Head of caudate nucleus (tissue), 42 donors: Measurements from ENCODE around the gene HARBI1.
A peak's percentile ranks its signal among the peaks of the same experiment; 100 is the strongest.

ENCODE experiments used
- DNase-seq, 42 donors: peaks; one replicate each; pipeline versions ENCODE4 v3.0.0 to v3.0.0-alpha.2; 2020 to 2021; ENCODE audit warnings: mixed read lengths in 7 of 42
- intact Hi-C: fragments of 100-400 bp; cut with DNase I; formaldehyde crosslinking; loops from one replicate; pipeline ENCODE4 v1.15.0; 2022

Gene HARBI1

DNA sequence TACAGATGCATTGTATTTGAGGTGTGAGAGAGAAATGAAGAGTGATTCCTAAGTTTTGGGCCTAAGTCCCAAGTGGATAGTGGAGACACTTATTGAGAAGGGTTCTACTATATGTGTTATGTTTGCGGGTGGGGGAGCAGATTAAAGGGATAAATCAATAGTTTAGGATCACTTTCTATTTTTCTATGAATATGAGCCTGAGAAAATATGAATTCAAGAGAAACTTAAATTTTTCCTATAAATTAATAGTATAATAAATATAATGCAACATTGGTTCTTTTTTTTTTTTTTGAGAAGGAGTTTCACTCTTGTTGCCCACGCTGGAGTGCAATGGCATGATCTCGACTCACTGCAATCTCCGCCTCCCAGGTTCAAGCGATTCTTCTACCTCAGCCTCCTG lies 54.5 kb downstream of the HARBI1 start:
- intact Hi-C loops: no loop called here

DNA sequence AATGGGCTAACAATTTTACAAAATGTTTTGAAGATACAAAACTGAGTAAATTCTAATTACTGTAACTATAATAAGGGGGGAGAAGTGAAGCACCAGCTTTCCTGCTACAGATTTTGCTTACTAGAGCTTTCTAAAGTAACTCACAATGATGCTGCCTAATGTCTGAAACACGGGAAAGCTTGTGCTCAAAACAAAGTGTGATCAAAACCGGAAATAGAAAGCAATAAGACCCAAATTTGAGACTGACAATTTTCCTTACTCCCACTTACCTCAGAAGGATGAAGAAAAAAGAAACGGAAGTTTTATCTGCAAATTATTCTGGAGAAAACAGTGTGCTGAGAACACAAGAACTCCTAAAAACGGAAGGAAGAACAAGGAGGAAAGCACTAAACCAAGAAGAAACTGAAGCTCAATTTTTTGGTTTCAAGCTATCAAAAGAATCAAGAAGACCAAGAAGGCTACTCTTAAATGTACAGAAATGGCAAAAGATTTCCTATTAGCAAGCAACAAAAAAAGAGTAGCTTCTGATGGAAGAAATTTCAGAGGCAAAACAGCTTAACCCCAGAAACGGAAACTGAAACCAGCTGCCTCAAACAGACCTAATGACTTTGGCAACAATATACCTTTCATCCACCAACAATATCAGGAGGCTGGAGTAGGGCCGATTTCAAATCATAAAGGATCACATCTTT lies 56.6 kb downstream of the HARBI1 start:
- intact Hi-C loops: no loop called here
- DNase-seq: peak in 2 of 42 donors; percentile 12 to 43

More for the DNA sequence above, 54.5 kb downstream of the HARBI1 start:
- no peak for DNase-seq

DNA sequence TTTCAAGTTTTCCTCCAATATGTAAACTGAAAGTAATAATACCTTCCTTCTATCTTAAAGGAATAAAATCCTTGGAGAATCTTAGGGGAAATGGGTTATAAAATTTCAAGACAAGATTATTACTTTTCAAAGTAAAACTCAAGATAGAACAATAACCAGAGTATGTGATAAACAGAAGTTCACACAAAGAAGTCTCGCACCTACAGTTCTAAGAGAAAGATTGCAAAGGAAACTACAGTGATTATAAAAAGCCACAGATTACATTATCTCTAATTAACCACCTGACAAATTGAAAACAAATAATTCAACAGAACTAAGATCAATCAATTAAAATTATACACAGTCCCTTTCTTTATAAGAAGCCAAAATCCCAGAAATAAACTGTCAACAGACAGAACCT lies 57.2 kb downstream of the HARBI1 start:
- DNase-seq: no peak
- intact Hi-C loops: no loop called here

DNA sequence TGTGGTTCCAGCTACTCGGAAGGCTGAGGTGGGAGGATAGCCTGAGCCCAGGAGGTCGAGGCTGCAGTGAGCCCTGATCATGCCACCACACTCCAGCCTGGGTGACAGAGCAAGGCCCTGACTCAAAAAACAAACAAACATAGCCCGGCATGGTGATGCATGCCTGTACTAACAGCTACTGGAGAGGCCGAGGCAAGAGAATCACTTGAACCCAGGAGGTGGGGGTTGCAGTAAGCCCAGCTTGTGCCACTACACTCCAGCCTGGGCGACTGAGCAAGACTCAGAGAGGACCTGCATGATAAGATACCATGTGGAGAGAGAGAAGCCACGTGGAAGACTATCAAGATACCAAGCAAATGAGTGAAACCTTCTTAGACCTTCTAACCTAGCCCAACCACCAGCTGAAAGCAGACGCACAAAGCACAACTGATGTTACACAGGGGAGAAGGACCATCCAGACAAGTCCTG lies 59.3 kb downstream of the HARBI1 start:
- DNase-seq: no peak
- intact Hi-C loops: no loop called here

DNA sequence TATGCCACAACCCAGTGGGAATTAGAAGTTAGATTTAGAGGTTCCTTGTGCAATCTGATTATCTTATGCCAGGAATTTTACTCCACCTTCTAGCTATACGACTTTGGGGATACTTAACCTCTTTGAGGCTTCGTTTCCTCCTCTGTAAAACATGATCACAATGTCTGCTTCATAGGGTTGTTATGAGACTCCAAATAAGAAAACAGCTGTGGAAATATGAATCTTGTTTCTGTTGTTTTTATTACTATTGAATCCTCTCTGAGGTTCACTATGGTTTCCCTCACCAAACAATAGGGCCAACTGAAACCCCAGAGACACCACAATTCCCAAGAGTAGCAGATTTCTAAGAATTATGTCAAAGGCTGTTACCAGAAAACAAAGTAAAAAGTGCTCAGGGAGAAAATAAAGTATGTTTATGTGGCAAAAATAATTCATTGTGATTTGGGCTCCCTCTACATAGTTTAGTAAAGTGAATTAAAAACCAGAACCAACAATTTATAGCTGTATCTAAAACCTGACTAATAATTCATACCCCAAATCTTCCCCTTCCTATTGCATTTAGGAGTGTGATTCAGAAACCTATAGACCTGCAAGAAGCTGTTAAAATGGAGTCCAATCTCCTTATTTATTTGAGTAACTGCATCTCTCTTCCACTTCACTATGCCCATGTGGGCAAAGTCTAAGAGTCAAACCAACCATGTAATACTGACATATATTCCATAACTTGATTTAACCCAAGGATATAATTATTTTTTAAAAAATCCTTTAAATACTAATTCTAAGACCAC lies 61.6 kb downstream of the HARBI1 start:
- intact Hi-C loops: no loop called here
- no peak for DNase-seq

DNA sequence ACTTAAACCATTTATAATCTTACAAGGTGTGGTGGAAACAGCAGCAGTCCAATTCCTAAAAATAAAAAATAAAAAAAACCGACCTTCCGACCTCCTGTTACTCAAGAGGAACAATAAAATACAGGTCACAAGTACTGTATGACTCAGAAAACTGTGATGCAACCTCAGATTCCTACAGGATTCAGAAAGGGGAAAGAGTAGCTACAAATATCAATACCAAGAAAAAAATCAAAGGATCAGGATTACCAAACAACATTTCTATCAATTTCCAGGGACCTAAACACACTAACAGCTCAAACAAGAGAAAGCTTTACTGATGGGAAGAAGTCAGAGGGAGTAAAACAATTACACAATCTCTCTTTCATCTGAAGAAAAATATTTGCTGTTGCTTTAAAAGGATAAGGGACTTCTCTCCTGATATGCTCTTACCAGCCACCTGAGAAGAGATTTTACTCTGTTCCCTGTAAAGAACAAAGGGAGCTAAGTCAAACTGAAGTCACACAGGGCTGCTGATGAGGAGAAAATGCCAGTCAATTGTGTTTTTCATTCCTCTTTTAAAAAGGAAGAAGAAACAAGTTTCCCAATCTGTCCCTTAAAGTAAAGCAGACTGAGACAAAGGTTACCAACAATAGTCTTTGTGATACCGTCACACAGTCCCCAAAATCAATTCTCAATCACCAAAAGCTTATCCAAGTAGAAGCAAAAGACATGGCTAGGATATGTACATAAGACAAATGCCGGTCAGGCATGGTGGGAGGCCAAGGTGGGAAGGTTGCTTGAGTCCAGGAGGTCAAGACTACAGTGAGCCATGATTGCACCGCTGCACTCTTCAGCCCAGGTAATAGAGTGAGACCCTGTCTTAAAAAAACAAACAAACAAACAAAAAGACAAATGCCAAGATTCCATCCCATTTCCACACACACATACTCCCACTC lies 62.5 kb downstream of the HARBI1 start:
- peak in 1 of 42 donors; percentile 36 for DNase-seq
- intact Hi-C loops: no loop called here

DNA sequence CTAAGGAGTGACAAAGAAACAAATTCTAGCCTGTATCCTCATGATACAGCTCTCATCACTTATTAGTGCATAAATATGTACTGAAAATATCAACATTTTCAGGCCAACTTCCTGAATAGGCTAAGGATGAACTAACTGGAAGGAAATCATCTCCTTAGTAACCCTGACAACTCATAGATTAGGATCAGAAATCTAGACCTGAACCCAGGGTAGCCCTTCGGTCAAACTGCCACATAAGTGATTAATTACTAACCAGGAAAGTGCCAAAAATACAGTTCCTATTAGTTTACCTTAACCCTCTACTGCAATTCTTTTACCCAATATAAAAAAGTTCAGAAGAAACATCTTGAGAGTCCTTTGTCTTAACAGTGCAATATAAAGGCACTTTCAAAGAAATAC lies 63.2 kb downstream of the HARBI1 start:
- intact Hi-C loops: no loop called here
- no peak for DNase-seq
